Measurements from ENCODE around the gene P2RY14. TPM values are rescaled to one million over a fixed set of nuclear protein-coding genes. Genes with fewer than 3 reads are reported as not detected.
A peak's percentile ranks its signal among the peaks of the same experiment; 100 is the strongest.

P2RY14 gene
- total RNA-seq (not detected in 2 replicates), polyA plus RNA-seq (not detected in 2 replicates), polyA minus RNA-seq (not detected in 2 replicates), Bru-seq, nascent RNA (percentile 4 among the genes with signal in this experiment), BruChase-seq, experiment 1, labeled RNA remaining after a 6-hour chase (not detected), BruChase-seq, experiment 2, labeled RNA remaining after a 2-hour chase (percentile 3 among the genes with signal in this experiment)
- not detected in 2 replicates for polyA plus RNA-seq (2011; cell fraction: cytosol; rRNA removed)
- not detected in 2 replicates for polyA plus RNA-seq (2011; cell fraction: nucleus; rRNA removed)
- not detected in 2 replicates for polyA plus RNA-seq (2012)
- not detected for polyA minus RNA-seq (2011; cell fraction: cytosol; rRNA and poly(A)+ RNA removed)
- polyA minus RNA-seq (2011; cell fraction: nucleus; rRNA and poly(A)+ RNA removed), result not detected in 2 replicates
- long read RNA-seq, result 0 reads

DNA sequence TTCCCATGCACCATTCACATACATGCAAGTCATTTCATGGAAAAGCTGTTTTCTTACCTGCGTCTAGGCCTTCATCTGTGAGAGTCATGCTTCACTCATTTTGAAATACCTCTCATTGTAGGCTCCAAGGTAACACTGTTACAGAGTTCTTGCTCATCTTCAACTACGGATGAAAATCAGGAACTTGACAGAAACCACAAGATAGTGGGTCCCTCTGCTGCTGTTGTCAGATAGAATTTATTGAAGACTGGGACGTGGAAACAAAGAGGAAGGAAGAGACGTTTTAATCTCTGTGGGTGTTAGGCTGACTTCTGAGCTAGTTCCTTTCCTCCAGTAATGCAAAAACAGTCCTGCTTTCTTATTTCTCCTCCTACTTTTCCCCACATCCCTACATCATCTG, at the start of gene P2RY14:
TSS of gene P2RY14 (minus strand) at position 313 of the 400 bp plus-strand sequence. CDS start 64,226 bp downstream, outside the sequence.
- no TSS peak for BruUV-seq (replicated peaks)
- Histone ChIP-seq H3K4me3 (replicated peaks in 1 of 3; ENCODE audit: insufficient read depth in 1 of 3, low read depth in 1 of 3, low read length in 3 of 3) (no peak within 1 kb of the TSS), H2AFZ (ENCODE audit: low read depth, low read length) (no peak within 1 kb of the TSS), H3K9me3 (replicated peaks; ENCODE audit: control insufficient read depth, insufficient read depth, low read length) (no peaks in the 10 kb centered on the region), H3K4me1 (ENCODE audit: control insufficient read depth, extremely low read depth, insufficient read depth, low read length) (no peaks in the 10 kb centered on the region), H3K79me2 (ENCODE audit: control insufficient read depth, insufficient read depth, low read length) (no peaks in the 10 kb centered on the region), H3K27ac (ENCODE audit: insufficient read depth, low read depth, low read length) (no peak within 1 kb of the TSS), H3K9me1 (replicated peaks; ENCODE audit: control insufficient read depth, extremely low read depth, insufficient read depth, low read length) (no peaks in the 10 kb centered on the region), H3K4me2 (ENCODE audit: insufficient read depth, low read length) (no peak within 1 kb of the TSS), H3K36me3 (ENCODE audit: control insufficient read depth in 2 of 2, extremely low read depth in 1 of 2, insufficient read depth in 2 of 2, low read length in 2 of 2) (no peaks in the 10 kb centered on the region), H3K9ac (replicated peaks; ENCODE audit: extremely low read depth, insufficient read depth, low read length) (no peak within 1 kb of the TSS), H4K20me1 (replicated peaks; ENCODE audit: control insufficient read depth, extremely low read depth, insufficient read depth, low read length) (no peaks in the 10 kb centered on the region), H3K27me3 (ENCODE audit: control insufficient read depth in 2 of 2, insufficient read depth in 2 of 2, low read length in 2 of 2) (peaks cover 0 to 4% of the 10 kb centered on the region in 2 experiments)
- DNase-seq (ENCODE audit: low read depth, low spot score) (no peak), FAIRE-seq (no peak)
- ChIA-PET CTCF (interaction anchor here (0.7 to 10.8 kb wide), 6 partner anchors 27 to 1246 kb away, joined by 3 to 98 read pairs (median 4); no protein-coding TSS in a partner anchor), POLR2A (no interaction called here)
- TF ChIP-seq MYC (IDR thresholded peaks at IDR 0.05; ENCODE audit: low read depth, low read length), result no peak
- TF ChIP-seq GATA2 (IDR thresholded peaks at IDR 0.05; ENCODE audit: insufficient read depth, insufficient read length, low read depth, low read length), result no peak
- TF ChIP-seq FOS (IDR thresholded peaks at IDR 0.05; ENCODE audit: borderline replicate concordance, insufficient read depth, low read length), result no peak
- TF ChIP-seq, protein P1, sequence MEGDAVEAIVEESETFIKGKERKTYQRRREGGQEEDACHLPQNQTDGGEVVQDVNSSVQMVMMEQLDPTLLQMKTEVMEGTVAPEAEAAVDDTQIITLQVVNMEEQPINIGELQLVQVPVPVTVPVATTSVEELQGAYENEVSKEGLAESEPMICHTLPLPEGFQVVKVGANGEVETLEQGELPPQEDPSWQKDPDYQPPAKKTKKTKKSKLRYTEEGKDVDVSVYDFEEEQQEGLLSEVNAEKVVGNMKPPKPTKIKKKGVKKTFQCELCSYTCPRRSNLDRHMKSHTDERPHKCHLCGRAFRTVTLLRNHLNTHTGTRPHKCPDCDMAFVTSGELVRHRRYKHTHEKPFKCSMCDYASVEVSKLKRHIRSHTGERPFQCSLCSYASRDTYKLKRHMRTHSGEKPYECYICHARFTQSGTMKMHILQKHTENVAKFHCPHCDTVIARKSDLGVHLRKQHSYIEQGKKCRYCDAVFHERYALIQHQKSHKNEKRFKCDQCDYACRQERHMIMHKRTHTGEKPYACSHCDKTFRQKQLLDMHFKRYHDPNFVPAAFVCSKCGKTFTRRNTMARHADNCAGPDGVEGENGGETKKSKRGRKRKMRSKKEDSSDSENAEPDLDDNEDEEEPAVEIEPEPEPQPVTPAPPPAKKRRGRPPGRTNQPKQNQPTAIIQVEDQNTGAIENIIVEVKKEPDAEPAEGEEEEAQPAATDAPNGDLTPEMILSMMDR (IDR thresholded peaks at IDR 0.05; ENCODE audit: extremely low read depth in 1 of 2, insufficient read depth in 1 of 2, low read depth in 1 of 2, low read length in 2 of 2), result no peak
- no peak for TF ChIP-seq POLR2AphosphoS5 (IDR thresholded peaks at IDR 0.05; ENCODE audit: insufficient read depth, low read depth, low read length)
- TF ChIP-seq, protein P2, sequence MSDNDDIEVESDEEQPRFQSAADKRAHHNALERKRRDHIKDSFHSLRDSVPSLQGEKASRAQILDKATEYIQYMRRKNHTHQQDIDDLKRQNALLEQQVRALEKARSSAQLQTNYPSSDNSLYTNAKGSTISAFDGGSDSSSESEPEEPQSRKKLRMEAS (IDR thresholded peaks at IDR 0.05; ENCODE audit: insufficient read depth, insufficient read length), result no peak
- TF ChIP-seq EZH2 (IDR thresholded peaks at IDR 0.05; ENCODE audit: borderline replicate concordance, low read depth, low read length, severe bottlenecking), result no peak
- TF ChIP-seq POLR2A (IDR thresholded peaks at IDR 0.05; ENCODE audit: low read depth, low read length), result no peak
- no peak for TF ChIP-seq JUN (IDR thresholded peaks at IDR 0.05; ENCODE audit: borderline replicate concordance, insufficient read depth, insufficient read length, low read depth)
- intact Hi-C loops (cut with micrococcal nuclease), result no loop called here
- dilution Hi-C loops (cut with MboI; ENCODE audit: extremely low pct_ligation_motif_present, low sequenced_read_pairs), result no loop called here

All from endothelial cell of umbilical vein (primary cell).